GM18508 (cell line): Measurements from ENCODE around the gene DTNB.
A peak's percentile ranks its signal among the peaks of the same experiment; 100 is the strongest.
"Not testable (repeated sequence)": the region's sequence is repeated elsewhere in the genome, so short reads cannot be mapped to it uniquely, and the experiment has no call there.

Experiments
- ATAC-seq: cut with Tn5 transposase; IDR thresholded peaks from one replicate; pipeline ENCODE4 v1.9.1; 2021; ENCODE audit warnings: moderate number of reproducible peaks; ENCODE audit not compliant: insufficient read depth, unreplicated experiment

Gene DTNB

DNA sequence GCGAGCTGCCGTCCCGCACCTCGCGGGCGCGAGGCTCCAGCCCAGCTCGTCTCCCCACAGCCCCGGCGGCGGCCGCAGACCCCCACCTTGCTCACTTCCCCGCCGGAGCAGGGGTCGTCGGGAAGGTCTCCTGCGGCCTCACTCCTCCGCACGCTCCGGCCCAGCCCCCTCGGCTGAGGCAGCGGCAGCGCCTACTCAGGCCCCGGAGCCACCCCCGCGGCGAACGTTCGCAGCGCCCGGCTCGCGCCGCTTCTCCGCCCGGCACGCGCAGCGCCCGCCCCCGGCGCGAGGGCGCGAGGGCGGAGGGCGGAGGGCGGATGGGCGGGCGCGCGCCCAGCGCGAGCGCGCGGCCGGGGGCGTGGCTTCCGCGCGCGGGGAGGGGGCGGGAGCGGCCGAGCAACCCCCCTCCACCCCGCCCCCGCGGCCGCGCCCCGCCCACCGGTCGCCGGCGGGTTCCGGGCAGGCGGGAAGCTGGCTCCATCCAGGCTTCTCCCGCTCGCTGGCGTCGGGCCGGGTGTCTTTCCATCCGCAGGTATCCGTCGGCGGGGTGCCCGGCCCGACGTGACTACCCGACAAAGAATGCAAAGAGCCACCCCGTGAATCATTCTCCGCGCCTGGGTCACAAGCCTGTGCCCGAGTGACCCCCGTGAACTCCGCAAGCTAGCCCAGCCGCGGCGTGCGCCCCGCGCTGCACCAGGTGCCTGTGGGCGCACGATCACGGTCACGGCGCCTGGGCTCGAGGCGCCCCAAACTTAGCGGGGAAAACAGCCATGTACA, at the start of gene DTNB:
TSS of gene DTNB (minus strand) at position 278 of the 777 bp plus-strand sequence. CDS start 20,917 bp downstream, outside the sequence.
- peak; percentile 24 for ATAC-seq

DNA sequence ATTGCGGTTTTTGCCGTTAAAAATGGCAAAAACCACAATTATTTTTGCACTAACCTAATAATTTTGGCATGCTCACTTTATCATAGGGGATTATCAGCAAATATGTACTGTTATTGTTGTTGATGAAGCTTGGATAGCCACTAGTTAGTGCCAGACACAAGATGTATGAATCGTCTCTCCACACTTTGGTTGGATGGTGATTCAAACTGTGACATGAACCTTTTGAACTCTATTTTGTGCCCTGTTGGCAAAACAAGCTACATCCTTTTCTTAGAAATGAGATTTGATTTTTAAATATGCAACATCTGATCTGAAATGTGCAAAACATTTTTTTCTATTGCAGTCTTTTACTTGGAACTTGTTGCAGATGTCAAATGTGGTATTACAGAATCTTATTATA, 48.8 kb upstream of the DTNB start:
- no peak for ATAC-seq

DNA sequence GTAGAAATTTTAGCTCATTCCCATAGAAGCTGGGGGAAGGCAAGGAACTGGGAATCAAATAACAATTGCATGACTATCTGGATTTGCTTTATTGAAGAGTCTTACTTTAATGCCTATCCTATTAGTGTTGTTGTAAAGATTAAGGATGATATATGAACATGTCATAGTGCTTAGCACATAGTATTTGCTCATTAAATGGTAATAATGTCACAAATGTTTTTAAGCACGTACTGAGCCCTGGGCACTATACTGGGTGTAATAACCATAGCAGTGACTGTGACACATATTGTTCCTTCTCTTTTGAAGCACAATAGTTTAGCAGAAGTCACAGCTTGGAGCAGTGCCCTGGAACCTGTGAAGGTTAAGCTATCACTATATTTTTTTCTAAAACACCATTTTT, 47.2 kb upstream of the DTNB start:
- ATAC-seq, result no peak

DNA sequence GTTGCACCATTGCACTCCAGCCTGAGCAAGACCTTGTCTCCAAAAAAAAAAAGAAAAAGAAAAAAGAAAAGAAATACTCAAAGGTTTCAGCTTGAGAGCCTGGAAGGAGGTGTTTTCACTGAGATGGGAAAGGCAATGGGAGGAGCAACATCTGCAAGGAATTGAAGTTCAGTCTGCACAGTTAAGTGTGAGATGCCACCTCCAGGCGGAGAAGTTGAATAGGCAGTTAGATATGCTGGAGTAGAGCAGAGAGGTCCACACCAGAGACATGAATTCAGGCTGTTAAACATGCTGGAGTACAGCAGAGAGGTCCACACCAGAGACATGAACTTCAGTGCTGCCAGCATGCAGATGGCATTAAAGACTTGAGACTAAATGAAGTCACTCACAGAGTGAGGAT, 41.4 kb upstream of the DTNB start:
- ATAC-seq, result no peak

DNA sequence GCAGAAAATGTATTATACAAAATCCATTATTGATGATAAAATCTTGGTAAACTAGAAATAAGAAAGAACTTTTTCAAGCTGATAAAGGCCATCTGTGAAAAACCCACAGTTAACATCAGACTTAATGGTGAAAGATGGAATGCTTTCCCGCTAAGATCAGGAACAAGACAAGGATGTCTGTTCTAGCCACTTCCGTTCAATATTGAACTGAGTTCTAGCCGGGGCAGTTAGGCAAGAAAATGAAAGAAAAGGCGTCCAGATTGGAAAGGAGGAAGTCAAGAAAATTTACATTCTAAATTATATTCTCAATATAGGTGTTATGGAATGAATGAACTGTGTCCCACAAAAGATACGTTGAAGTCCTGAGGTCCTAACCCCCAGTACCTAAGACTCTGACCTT, 39.1 kb upstream of the DTNB start:
- no peak for ATAC-seq

DNA sequence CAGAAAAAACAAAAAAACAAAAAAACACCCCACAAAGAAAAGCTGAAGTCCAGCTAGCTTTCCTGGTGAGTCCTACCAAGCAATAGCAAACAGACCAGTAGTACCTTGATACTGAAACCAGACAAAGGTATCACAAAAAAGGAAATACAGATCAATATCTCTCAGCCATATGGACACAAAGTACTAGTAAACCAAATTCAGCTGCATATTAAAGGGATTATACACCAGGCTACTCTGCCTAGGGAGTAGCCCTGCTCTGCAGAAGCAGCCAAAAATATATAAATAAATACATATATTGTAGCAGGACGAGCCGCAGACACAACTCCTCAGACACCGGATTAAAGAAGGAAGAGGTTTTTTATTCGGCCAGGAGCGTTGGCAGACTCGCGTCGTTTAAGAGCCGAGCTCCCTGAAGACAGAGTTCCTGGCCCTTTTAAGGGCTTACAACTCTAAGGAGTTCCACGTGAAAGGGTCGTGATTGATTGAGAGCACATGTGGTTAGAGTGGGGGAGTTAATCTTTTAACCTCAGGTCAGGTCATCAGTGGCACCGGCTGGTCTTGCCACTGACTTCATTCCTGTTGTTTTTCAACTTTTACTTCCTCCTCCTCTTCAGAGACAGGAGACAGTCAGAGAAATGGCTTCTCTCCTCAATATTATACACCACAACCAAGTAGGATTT, 38.4 kb upstream of the DTNB start:
- ATAC-seq, result no peak

DNA sequence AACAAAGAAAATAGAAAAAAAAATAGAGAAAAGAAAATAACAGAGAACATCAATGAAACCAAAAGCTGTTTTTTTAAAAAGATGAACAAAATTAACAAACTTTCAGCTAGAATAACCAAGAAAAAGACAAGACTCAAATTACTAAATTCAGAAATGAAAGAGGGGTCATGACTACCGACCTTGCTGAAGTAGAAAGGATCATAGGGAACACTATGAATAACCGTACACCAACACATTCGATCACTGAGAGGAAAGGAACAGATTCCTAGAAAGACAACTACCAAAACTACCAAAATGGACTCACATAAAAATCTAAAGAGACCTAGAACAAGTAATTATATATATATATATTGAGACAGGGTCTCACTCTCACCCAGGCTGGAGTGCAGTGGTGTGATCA, 37.4 kb upstream of the DTNB start:
- ATAC-seq, result no peak

DNA sequence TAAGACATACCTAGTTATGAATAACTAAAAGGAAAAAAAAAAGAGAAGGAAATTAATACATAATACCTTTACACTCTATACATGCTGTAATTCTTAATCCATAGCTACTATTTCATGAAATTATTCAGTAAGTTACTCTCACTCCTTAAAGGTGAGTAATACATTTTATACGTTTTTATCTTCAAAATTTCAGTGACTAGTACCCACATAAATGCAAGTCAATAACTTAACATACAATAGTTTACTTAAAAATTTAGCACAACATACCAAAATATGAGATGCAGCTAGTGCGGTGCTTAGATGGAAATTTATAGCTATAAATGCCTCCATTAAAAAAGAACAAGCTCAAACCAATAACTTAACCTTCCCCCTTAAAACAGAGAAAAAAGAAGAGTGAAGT, 36.0 kb upstream of the DTNB start:
- ATAC-seq, result no peak

DNA sequence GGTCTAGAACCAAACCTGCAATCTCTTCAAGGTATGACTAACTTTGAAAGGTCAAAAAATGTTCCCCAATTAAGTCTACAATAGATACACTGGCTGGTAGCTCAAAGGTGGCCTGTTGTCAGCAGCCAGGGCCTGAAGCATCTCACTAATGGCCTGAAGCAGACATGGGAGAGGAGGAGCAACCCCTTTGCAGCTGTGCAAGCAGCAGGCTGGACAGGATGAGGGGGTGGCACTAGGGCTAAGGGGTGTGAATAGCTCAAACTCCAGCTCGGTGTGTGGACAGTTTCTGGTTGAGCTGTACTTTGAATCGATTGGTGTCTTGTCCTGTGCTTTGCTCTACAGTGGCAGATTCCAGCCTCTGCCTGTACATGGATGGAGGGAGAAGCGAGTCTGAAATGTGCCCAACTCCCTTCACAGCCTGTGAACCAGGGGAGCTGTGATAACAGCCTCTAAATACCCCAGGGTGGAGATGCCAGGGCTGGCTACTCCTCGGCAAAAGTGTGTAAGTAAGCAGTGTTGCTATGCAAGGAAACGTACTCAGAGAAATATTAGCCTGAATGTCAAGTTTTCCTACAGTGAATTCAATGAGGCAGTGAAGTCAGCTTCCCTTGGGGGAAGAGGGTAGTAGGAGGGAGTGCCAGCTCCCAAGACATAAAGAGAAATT, 34.7 kb upstream of the DTNB start:
- no peak for ATAC-seq

DNA sequence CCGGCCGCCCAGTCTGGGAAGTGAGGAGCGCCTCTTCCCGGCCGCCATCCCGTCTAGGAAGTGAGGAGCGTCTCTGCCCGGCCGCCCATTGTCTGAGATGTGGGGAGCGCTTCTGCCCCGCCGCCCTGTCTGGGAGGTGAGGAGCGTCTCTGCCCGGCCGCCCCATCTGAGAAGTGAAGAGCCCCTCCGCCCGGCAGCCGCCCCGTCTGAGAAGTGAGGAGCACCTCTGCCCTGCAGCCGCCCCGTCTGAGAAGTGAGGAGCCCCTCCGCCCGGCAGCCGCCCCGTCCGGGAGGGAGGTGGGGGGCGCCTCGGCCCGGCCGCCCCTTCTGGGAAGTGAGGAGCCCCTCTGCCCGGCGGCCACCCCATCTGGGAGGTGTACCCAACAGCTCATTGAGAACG, 32.2 kb upstream of the DTNB start:
- ATAC-seq, result not testable (repeated sequence)

DNA sequence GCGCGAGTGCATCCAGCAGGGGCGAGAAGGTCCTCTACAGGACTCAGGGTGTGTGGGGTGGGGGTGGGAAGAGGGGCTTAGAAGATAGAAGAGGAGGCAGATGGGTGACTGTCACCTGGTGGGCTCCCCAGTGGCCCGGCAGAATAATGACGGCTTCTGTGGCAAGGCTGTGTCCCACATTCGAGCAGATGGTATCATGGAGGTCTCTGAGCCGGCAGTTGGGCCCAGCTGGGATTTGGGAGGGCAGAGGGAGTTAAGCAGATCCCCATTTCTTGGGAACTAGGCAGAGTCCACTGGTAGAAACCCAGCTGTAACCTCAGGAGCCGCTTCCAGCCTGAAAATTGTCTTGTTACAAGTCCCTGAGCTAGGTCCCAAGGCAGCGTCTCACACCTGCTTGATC, 28.4 kb upstream of the DTNB start:
- ATAC-seq, result no peak

DNA sequence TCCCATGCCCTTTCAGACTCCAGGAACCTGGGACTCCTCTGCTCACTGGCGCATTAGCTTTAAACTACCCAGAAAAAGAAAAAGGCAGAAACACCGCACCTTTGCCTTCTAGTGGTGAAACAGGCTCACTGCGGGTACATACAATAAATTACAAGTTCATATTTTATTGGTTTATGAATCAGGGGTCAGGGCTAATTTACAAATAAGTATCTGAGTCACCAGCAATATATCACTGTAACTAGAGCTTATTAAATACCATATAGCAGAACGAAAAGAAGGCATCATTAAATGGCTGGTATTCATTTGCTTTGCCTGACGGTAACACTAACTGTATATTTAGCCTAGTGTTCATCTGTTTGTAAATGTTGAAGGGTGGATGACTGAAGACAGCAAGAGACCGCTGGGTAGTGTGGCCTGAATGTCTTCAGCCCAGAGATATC, 26.9 kb upstream of the DTNB start:
- no peak for ATAC-seq

DNA sequence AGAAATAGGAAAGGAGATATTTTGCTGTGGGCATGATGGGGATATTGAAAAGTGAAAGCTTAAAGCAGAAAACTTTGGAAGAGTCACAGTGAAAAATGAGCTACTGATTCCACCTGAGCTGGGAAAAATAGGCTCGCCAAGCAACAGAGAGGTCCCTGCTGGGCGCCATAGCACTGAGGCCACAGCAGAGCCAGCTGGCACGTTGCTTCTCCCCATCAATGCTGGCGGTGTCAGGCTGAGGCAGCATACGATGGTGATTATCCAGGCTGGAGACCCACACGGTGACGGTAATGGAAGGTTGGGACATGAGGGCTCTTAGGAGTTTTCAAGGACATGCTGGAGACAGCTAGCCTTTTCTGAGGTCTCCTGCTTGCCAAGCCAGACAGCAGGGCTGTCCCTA, 25.8 kb upstream of the DTNB start:
- ATAC-seq, result no peak

DNA sequence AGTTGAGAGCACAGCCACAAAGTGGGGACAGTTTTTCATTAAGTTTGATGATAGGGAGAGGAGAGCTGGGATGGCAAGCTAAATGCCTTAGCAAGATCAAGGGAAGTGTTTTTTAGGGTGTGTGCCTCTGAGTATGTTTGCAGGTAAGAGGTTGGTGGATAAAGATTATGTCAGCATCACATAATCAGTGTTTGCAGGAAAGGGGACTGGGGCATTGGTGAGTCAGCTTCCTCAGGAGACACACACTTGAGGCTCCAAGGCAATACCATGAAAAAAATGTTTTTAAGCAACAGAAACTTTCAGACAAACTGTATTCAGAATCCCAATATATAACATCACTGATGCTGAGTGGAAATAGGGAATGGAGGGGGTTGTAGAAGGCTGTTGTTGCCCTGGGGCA, 25.4 kb upstream of the DTNB start:
- no peak for ATAC-seq

DNA sequence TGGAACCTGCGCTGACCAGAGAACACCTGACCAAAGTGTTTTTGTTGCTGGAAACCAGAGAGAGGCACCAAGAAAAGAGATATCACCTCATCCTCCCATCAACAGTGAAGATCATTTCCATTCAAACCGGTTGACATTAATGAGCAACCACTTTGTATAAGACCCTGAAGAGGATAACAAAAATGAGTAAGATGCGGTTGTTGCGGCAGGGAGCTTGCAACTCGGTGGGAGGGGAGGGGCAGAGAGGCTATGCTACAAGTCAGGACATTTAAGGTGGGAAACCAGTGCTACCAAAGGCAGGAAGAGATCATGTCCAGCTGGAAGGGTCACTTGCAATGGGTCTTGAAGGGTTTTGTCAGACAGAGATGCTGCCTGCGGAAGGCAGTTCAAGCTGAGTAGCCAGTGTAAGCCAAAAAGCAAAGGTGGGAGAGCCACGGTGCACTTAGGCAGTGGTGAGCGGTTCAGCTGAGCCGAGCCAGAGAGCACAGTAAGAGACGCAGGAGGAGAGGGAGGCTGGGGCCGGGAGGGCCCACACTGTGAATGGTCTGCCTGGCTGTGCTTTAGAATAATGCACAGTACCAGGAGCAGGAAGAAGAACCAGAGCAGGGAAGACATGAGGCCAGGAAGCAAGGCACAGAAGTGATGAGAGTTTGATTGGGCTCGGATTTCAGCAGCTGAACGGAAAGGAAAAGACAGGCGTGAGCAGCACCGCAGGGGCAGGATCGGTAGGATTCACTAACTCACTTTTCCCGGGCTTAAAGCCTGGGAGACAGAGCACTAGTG, 24.4 kb upstream of the DTNB start:
- no peak for ATAC-seq

DNA sequence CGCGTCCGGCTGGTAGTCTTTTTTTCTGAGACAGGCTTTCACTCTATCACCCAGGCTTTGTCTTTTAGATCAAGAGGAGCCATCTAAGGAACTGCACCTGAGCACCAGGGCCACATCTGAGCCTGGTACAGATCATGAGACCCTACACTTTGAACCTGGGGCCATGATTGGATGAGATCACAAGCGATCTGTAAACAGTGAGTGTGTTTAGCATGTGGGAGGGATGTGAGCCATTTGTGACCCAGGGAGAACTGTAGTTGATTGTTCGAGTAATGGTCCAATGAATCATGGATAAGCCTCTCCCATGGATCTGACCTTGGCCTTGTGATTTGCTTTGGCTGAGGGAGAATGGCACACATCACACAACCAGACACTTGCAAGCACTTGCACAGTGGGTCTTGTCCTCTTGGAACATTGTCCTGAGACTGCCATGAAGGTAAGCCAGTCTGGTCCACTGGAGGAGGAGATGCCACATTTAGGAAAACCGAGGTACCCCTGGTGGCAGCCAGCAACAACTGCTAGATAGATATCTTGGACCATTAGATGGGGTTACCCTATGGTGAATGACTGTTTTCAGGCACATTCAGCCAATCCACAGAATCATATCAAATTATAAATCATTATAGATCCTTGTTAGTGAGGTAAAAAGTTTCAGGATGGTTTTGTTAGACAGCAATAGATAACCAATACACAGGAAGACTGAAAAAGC, 19.5 kb upstream of the DTNB start:
- ATAC-seq, result no peak

DNA sequence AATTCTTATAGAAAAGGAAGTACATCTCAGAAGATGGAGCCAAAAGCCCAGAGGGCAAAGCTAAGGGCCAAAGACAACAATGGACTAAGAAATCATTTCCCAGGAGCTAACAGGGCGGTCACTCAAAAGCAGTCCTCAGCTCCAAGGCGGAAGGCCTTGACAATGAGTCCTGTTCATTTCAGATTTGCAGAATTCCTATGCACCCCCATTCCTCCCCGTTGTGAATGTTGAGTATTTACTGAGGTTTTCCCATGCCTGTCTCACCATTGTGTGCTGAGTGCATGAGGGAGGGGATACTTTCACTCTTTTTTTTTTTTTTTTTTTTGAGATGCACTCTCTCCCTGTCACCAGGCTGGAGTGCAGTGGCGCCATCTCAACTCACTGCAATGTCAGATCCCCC, 18.8 kb upstream of the DTNB start:
- no peak for ATAC-seq

DNA sequence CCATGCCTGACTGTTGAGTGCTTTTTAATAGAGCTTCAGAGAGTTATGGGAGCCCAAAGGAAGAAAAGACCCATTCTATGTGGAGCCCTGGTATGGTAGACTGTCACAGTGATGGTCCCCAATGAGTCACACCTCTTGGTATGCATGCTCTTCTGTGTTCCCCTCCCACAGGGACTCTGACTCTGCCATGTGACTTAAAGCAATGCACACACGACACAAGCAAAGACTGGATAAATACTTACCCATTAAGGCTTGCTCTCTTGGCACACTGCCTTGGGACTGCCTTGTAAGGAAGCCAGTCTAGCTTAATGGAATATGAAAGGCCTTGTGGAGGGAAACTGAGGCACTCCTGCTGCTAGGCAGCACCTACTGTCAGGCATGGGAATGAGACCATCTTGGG, 16.7 kb upstream of the DTNB start:
- ATAC-seq, result no peak

DNA sequence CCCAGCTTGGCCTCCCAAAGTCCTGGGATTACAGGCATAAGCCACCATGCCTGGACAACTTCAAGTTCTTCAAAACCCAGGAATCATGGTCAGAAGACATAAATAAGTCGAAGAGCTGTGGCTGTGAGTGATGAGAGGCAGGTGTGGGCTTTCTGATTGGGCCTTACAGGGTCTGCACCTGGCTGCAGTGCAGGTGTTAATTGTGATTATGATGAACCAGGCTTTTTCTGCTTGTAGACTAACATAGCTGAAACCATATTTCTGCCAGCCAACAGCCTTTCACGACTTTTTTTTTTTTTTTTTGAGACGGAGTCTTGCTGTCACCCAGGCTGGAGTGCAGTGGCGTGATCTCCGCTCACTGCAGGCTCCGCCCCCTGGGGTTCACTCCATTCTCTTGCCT, 14.9 kb upstream of the DTNB start:
- ATAC-seq, result no peak

DNA sequence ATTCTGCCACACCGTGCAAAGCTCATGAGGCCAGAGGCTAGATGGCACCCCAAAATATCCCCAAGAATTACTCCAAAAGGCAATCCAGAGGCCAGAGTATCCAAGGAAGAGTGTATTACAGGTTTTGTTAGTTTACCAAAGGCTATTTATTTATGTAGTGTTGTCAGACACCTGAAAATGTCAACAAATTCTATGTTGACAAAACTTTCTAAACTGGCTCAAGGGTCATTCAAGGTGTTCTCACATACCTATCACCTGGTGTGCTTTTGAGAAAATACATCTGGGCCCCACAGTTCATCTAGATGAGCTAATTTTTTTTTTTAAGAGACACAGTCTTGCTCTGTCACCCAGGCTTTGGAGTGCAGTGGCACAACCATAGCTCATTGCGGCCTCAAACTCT, 12.4 kb upstream of the DTNB start:
- ATAC-seq, result no peak
